Nephron (organoid): ENCODE measurements around the gene N4BP3.

Experiments
- H3K27ac Mint-ChIP-seq, 3 experiments: 2 replicates each; pipeline ENCODE4 v1.8.0; 2020; ENCODE audit warnings: mixed read lengths in 3 of 3, mild to moderate bottlenecking in 2 of 3, moderate library complexity in 1 of 3
- H3K27me3 Mint-ChIP-seq: 2 replicates; pipeline ENCODE4 v1.8.0; 2021; ENCODE audit warnings: low read depth, mild to moderate bottlenecking, moderate library complexity, mixed read lengths
- H3K36me3 Mint-ChIP-seq: 2 replicates; pipeline ENCODE4 v1.8.0; 2020; ENCODE audit warnings: low read depth, mixed read lengths
- H3K4me1 Mint-ChIP-seq: 2 replicates; pipeline ENCODE4 v1.8.0; 2020; ENCODE audit warnings: mixed read lengths
- H3K4me3 Mint-ChIP-seq, 3 experiments: 2 replicates each; pipeline ENCODE4 v1.8.0; 2020; ENCODE audit warnings: mild to moderate bottlenecking in 3 of 3, mixed read lengths in 3 of 3, moderate library complexity in 2 of 3
- H3K9me3 Mint-ChIP-seq: 2 replicates; pipeline ENCODE4 v1.8.0; 2020; ENCODE audit warnings: mixed read lengths
- CTCF ChIP-seq, 3 experiments: fragments of 200-600 bp; sonication (generic); IDR thresholded peaks; one replicate each; pipeline ENCODE4 v1.5.0; 2021; ENCODE audit warnings: antibody characterized with exemption in 3 of 3; ENCODE audit not compliant: unreplicated experiment in 3 of 3

The N4BP3 gene

DNA sequence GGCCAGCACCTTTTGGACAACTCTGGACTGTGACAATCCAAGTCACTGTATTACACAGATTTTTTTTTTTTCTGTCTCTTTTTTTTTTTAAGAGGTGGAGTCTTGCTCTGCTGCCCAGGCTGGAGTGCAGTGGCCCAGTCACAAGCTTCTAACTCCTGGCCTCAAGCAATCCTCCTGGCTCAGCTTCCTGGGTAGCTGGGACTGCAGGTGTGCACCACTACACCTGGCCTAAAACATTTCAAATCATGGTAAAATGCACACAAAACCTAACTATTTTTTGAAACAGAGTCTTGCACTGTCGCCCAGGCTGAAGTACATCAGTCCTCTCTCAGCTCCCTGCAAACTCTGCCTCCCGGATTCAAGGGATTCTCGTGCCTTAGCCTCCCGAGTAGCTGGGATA, 7.2 kb upstream of the N4BP3 start:
- no peak for TF ChIP-seq CTCF (IDR thresholded peaks at IDR 0.05; ENCODE audit: unreplicated experiment in 3 of 3)
- Mint-ChIP-seq H3K36me3 (no peaks in the 10 kb centered on the region), H3K27ac (no peak overlapping the region), H3K4me1 (peaks cover 4% of the 10 kb centered on the region), H3K9me3 (no peaks in the 10 kb centered on the region), H3K27me3 (peaks cover 17% of the 10 kb centered on the region), H3K4me3 (no peak overlapping the region)

GRCh38 chr5:178106556-178107239, 6.6 kb upstream of the N4BP3 start:
- H3K36me3 Mint-ChIP-seq = no peaks in the 10 kb centered on the region
- peaks cover 18% of the 10 kb centered on the region for H3K27me3 Mint-ChIP-seq
- H3K27ac Mint-ChIP-seq = no peak overlapping the region
- H3K4me1 Mint-ChIP-seq = peaks cover 4% of the 10 kb centered on the region
- TF ChIP-seq CTCF (IDR thresholded peaks at IDR 0.05; ENCODE audit: unreplicated experiment in 3 of 3) = no peak
- no peak overlapping the region for H3K4me3 Mint-ChIP-seq
- no peaks in the 10 kb centered on the region for H3K9me3 Mint-ChIP-seq

DNA sequence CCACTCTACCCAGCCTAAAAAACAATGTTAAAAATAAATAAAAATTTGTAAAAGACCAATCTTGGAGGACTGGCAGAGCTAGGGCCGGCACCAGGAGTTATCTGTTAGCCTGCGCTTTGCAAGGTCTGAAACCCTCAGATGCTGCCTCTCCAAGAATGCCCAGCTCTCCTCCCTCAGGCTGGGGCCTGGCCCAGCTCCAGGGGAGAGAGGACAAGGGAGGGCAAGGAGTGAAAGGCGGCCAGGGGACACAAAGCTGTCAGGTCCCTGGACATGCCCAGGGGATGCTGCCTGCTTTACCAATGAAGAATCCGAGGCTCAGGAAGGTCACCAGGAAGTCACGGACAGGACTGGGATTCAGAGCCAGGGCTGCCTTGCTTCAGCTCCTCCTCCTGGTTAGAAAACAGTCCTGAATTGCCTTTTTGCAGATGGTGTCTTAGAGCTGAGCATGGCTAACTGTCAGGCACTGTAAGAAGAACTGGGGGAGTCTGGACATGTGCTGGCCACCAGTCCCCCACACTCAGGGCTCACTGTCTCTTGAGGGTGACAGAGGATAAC, 5.5 kb upstream of the N4BP3 start:
- no peaks in the 10 kb centered on the region for H3K36me3 Mint-ChIP-seq
- no peak overlapping the region for H3K27ac Mint-ChIP-seq
- H3K4me1 Mint-ChIP-seq = peaks cover 4% of the 10 kb centered on the region
- TF ChIP-seq CTCF (IDR thresholded peaks at IDR 0.05; ENCODE audit: unreplicated experiment in 3 of 3) = no peak
- H3K4me3 Mint-ChIP-seq = no peak overlapping the region
- no peaks in the 10 kb centered on the region for H3K9me3 Mint-ChIP-seq
- H3K27me3 Mint-ChIP-seq = peaks cover 25% of the 10 kb centered on the region

- no peaks in the 10 kb centered on the region for H3K36me3 Mint-ChIP-seq
- H3K27me3 Mint-ChIP-seq = peaks cover 27% of the 10 kb centered on the region
- H3K27ac Mint-ChIP-seq = no peak overlapping the region
- H3K9me3 Mint-ChIP-seq = no peaks in the 10 kb centered on the region
- H3K4me3 Mint-ChIP-seq = no peak overlapping the region
- H3K4me1 Mint-ChIP-seq = peaks cover 4% of the 10 kb centered on the region
- TF ChIP-seq CTCF (IDR thresholded peaks at IDR 0.05; ENCODE audit: unreplicated experiment in 3 of 3) = no peak
These were observed 4.9 kb upstream of the N4BP3 start for GRCh38 chr5:178108446-178108845.

DNA sequence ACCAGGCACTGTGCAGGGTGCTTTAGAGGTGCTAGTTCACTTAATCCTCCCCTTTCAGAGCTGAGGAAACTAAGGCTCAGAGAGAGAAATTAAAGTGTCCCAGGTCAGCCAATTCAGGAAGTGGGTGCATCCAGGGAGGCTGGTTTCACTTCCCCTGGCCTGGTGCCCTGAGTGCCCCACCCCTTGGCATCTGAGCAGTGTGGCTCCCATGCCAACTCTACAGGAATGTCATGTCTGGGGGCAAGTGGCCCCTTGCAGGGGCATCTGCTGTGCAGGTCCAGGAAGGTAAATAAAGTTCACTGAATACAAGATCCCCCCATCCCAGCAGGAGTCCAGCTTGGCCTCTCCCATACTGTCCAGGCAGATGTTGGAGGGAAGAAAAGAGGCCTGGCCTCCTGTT, 4.4 kb upstream of the N4BP3 start:
- H3K4me3 Mint-ChIP-seq = no peak overlapping the region
- H3K4me1 Mint-ChIP-seq = no peaks in the 10 kb centered on the region
- H3K27me3 Mint-ChIP-seq = peaks cover 27% of the 10 kb centered on the region
- H3K27ac Mint-ChIP-seq = no peak overlapping the region
- H3K9me3 Mint-ChIP-seq = no peaks in the 10 kb centered on the region
- H3K36me3 Mint-ChIP-seq = no peaks in the 10 kb centered on the region
- TF ChIP-seq CTCF (IDR thresholded peaks at IDR 0.05; ENCODE audit: unreplicated experiment in 3 of 3) = no peak

DNA sequence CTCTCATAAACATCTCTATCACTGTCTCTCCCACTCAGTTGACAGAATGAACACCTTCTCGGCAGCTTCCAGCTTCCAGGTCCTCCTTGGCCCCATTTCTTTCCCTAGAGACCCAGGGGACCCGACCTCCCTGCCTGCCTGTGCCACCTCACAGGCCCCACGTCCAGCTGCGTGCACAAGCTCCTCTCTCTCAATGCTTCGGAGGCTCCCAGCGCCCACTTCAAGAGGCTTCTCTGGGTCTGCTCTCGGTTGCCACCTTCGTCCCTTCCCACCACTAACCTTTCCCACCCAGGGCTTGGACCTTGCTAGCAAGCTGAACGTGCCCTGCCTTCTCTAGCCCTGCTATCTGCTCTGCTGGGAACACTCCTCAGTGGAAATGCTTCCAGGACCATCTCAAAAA, 2.8 kb upstream of the N4BP3 start:
- Mint-ChIP-seq H3K27me3 (peaks cover 42% of the 10 kb centered on the region), H3K9me3 (no peaks in the 10 kb centered on the region), H3K4me3 (no peak overlapping the region), H3K27ac (no peak overlapping the region), H3K4me1 (peaks cover 6% of the 10 kb centered on the region), H3K36me3 (no peaks in the 10 kb centered on the region)
- no peak for TF ChIP-seq CTCF (IDR thresholded peaks at IDR 0.05; ENCODE audit: unreplicated experiment in 3 of 3)
